DMS 273 treated with DMSO at 0.1 percent for 48 hours (cell line): Measurements from ENCODE around the gene VDAC1.
"Not testable (repeated sequence)": the region's sequence is repeated elsewhere in the genome, so short reads cannot be mapped to it uniquely, and the experiment has no call there.

Experiments
- DNase-seq: peaks from one replicate; lab custom pipeline; 2025; lab: John Stamatoyannopoulos, UW

Gene VDAC1

GRCh38 chr5:133967698-133968203, 37.0 kb downstream of the VDAC1 start:
- DNase-seq, result no peak

- no peak for DNase-seq
Measured at GRCh38 chr5:133967124-133967523, 37.7 kb downstream of the VDAC1 start.

GRCh38 chr5:133966090-133966489, 38.7 kb downstream of the VDAC1 start:
- no peak for DNase-seq

GRCh38 chr5:133963493-133964128, 41.2 kb downstream of the VDAC1 start:
- no peak for DNase-seq

GRCh38 chr5:133962801-133963476, 41.8 kb downstream of the VDAC1 start:
- no peak for DNase-seq

- no peak for DNase-seq
Measured at GRCh38 chr5:133962131-133962530, 42.6 kb downstream of the VDAC1 start.

GRCh38 chr5:133959643-133960042, 45.1 kb downstream of the VDAC1 start:
- no peak for DNase-seq

GRCh38 chr5:133957591-133957990, 47.2 kb downstream of the VDAC1 start:
- DNase-seq, result no peak

GRCh38 chr5:133957080-133957479, 47.7 kb downstream of the VDAC1 start:
- DNase-seq, result no peak

- not testable (repeated sequence) for DNase-seq
Measured at GRCh38 chr5:133956196-133956595, 48.6 kb downstream of the VDAC1 start.

GRCh38 chr5:133953568-133954145, 51.1 kb downstream of the VDAC1 start:
- no peak for DNase-seq

- no peak for DNase-seq
Measured at GRCh38 chr5:133952729-133953567, 51.8 kb downstream of the VDAC1 start.

GRCh38 chr5:133950821-133951612, 53.8 kb downstream of the VDAC1 start:
- DNase-seq, result no peak

- no peak for DNase-seq
Measured at GRCh38 chr5:133948721-133949120, 56.1 kb downstream of the VDAC1 start.

- no peak for DNase-seq
Measured at GRCh38 chr5:133947431-133947841, 57.3 kb downstream of the VDAC1 start.

- DNase-seq, result no peak
Measured at GRCh38 chr5:133945568-133945967, 59.2 kb downstream of the VDAC1 start.

GRCh38 chr5:133944263-133945185, 60.3 kb downstream of the VDAC1 start:
- peak; percentile 24 for DNase-seq

- DNase-seq, result no peak
Measured at GRCh38 chr5:133943475-133943817, 61.3 kb downstream of the VDAC1 start.

- DNase-seq, result no peak
Measured at GRCh38 chr5:133942614-133943474, 61.9 kb downstream of the VDAC1 start.
